ENCODE data around the gene PHLDA3.

The PHLDA3 gene

DNA sequence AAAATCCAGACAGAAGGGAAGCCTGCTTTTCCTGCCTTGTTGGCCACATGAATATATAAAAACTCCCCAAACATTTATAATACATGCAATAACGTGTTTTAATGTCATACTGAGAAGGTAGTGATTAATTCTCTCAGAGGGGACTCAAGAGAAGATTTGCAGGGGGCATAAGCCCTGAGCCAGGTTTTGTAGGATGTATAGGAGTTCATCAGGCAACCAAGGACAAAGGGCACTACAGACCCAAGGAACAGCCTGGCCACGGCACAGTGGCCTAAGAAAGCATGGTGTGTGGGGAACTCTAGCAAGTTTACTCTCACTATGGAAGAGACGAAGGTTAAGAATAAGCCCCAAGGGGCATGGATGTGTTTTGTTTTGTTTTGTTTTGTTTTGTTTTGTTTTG is 32.0 kb downstream of the PHLDA3 start:
- peaks cover 29 to 50% of the 10 kb centered on the region in 2 donors for H3K27me3 Mint-ChIP-seq
- H3K4me1 Mint-ChIP-seq (ENCODE audit: low read depth in 2 of 2), result peaks cover 0 to 4% of the 10 kb centered on the region in 2 donors
- H3K9me3 Mint-ChIP-seq, result no peaks in the 10 kb centered on the region
- H3K27ac Mint-ChIP-seq, result no peak overlapping the region
- peaks cover 10% of the 10 kb centered on the region for H3K36me3 Mint-ChIP-seq (ENCODE audit: insufficient read depth)
- H3K4me3 Mint-ChIP-seq, result no peak overlapping the region
- ATAC-seq (replicated peaks) (no peak), DNase-seq (no peak)

DNA sequence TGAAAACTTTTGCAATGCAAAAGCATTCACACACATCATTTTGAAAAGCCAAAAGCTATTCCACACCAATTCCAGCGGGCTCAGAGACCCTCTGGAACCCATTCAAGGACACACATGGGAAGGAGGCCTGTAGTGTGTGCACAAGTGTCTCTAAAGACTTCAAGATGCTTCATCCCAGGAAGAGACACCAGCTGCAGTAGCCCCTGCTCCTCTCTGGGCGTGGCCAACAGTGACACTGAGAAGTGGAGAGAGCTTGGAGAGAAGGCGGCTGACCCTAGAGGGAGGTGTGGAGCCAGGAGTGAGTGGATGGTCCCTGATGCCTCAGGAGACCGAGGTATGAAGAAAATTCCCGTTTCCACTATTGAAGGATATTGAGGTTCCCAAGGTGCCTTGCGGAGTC is 32.6 kb downstream of the PHLDA3 start:
- DNase-seq, result no peak
- Mint-ChIP-seq H3K4me1 (ENCODE audit: low read depth in 2 of 2) (peaks cover 0 to 4% of the 10 kb centered on the region in 2 donors), H3K27ac (no peak overlapping the region), H3K27me3 (peaks cover 29 to 46% of the 10 kb centered on the region in 2 donors), H3K9me3 (no peaks in the 10 kb centered on the region), H3K4me3 (no peak overlapping the region), H3K36me3 (ENCODE audit: insufficient read depth) (peaks cover 10% of the 10 kb centered on the region)
- ATAC-seq (replicated peaks), result no peak

DNA sequence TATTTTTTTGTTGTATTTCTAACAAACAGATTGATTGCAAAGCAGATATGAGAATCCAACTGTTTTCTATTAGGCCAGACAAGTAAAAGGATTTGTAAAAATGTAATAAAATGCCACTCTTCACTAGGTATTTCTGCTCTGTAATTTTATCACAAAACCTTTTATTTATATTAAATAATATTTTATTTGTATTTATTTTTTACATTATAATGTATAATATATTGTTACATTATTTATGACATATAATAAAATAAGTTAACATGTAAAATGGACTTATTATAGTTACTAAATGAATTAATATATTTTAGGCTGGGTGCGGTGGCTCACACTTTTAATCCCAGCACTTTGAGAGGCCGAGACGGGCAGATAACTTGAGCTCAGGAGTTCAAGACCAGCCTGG is 34.7 kb downstream of the PHLDA3 start:
- ATAC-seq (replicated peaks), result no peak
- peaks cover 10% of the 10 kb centered on the region for H3K36me3 Mint-ChIP-seq (ENCODE audit: insufficient read depth)
- H3K27ac Mint-ChIP-seq, result no peak overlapping the region
- peaks cover 0 to 4% of the 10 kb centered on the region in 2 donors for H3K4me1 Mint-ChIP-seq (ENCODE audit: low read depth in 2 of 2)
- DNase-seq, result no peak
- H3K27me3 Mint-ChIP-seq, result peaks cover 40 to 53% of the 10 kb centered on the region in 2 donors
- no peaks in the 10 kb centered on the region for H3K9me3 Mint-ChIP-seq
- no peak overlapping the region for H3K4me3 Mint-ChIP-seq

DNA sequence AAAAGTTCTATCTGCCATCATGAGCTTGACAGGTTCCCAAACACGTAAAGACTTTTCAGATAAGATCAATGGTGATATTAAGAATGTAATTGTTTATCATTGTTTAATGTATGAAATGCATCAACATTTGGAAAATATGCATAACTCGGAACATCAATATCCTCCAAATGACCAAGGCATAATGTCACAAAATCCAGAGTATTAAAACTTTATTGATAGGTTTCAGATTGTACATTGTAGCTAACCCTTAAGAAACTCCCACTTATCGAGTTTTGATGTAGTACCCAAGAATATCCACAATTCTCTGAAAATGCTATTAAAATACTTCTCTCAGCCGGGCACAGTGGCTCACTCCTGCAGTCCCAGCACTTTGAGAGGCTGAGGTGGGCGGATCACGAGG is 35.4 kb downstream of the PHLDA3 start:
- no peak for DNase-seq
- Mint-ChIP-seq H3K9me3 (no peaks in the 10 kb centered on the region), H3K4me1 (ENCODE audit: low read depth in 2 of 2) (peaks cover 0 to 4% of the 10 kb centered on the region in 2 donors), H3K27ac (no peak overlapping the region), H3K4me3 (no peak overlapping the region), H3K27me3 (peaks cover 44 to 57% of the 10 kb centered on the region in 2 donors), H3K36me3 (ENCODE audit: insufficient read depth) (peaks cover 10% of the 10 kb centered on the region)
- ATAC-seq (replicated peaks), result no peak

DNA sequence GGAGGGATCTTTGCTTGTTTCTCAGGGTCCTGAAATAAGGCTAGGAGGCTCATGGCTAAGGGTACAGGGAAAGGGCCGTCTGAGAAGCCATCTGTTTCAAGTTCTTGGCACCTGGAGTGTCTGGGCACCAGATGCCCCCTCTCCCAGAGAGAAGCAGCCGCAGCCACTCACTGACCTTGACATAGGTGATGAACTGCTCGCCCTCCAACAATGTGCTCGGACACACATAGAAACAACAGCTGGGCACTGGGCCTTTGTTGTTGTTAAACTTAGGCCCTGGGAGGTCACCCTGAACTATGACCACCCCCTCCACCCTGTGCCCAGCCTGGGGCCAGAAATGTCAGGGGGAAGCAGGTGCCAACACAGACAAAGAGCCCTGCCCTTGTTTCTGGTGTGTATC is 38.2 kb downstream of the PHLDA3 start:
- H3K9me3 Mint-ChIP-seq, result no peaks in the 10 kb centered on the region
- no peak overlapping the region for H3K4me3 Mint-ChIP-seq
- H3K36me3 Mint-ChIP-seq (ENCODE audit: insufficient read depth), result peaks cover 8% of the 10 kb centered on the region
- ATAC-seq (replicated peaks) (no peak), DNase-seq (no peak)
- peaks cover 25 to 37% of the 10 kb centered on the region in 2 donors for H3K27me3 Mint-ChIP-seq
- H3K4me1 Mint-ChIP-seq (ENCODE audit: low read depth in 2 of 2), result peaks cover 0 to 2% of the 10 kb centered on the region in 2 donors
- no peak overlapping the region for H3K27ac Mint-ChIP-seq

DNA sequence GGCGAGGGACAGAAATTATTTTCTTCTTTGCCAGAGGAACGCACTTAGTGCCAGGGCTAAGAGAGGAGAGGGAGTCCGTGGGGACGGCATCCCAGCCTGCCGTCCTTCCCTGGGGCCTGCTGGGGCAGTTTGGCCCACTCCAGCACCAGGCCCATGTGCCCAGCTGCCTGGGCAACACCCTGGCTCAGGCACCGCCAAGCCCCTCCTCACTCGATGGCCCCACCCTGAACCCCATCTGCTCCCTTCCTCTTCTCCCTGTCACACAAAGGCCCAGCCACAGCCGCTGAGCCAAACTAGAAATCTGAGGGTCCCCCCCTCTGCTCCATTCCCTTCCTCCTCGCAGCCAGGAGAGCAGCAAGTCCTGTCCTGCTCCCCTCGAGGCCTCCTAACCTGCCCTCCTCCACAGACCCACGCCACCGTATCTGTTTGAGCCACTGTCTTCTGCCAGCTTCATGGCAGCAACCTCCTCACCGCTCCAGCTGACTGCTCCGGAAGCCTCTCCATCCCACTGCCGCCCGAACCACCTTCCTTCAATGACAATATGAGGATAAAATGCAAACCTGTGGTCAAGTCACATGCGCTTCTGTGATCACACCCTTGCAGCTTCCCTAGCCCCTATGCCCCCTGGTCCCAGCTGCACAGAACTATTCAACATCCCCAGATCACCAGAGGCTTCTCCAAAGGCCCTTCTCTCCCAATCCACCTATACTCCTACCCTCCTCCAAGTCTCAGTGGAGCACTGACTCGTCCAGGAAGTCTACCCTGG is 39.1 kb downstream of the PHLDA3 start:
- no peak overlapping the region for H3K4me3 Mint-ChIP-seq
- H3K9me3 Mint-ChIP-seq, result no peaks in the 10 kb centered on the region
- peaks cover 25 to 37% of the 10 kb centered on the region in 2 donors for H3K27me3 Mint-ChIP-seq
- DNase-seq (no peak), ATAC-seq (replicated peaks) (no peak)
- H3K4me1 Mint-ChIP-seq (ENCODE audit: low read depth in 2 of 2), result peaks cover 0 to 1% of the 10 kb centered on the region in 2 donors
- peaks cover under 1% of the 10 kb centered on the region for H3K36me3 Mint-ChIP-seq (ENCODE audit: insufficient read depth)
- H3K27ac Mint-ChIP-seq, result no peak overlapping the region

DNA sequence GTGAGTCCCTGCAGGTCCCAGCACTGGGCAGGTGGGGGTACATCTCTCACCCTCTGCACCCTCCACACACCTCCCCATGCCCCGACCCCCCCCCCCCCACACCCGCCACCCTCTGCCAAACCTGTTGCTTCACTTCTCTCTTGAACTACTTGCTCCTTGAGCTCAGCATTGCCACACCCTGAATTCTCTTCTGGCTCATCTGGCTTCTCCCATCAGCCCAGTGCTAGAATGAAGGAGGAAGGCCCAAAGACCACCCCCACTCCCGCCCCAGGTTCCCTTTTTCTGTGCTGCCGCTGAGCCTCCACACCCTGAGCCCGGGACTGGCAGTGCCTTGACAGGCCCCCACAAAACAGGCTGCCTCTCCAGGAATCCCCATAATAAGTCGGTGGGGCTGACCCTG is 41.0 kb downstream of the PHLDA3 start:
- Mint-ChIP-seq H3K27ac (no peak overlapping the region), H3K36me3 (ENCODE audit: insufficient read depth) (no peaks in the 10 kb centered on the region), H3K9me3 (no peaks in the 10 kb centered on the region), H3K4me1 (ENCODE audit: low read depth in 2 of 2) (peaks cover 0 to 1% of the 10 kb centered on the region in 2 donors), H3K27me3 (peaks cover 25 to 37% of the 10 kb centered on the region in 2 donors), H3K4me3 (no peak overlapping the region)
- no peak for DNase-seq
- ATAC-seq (replicated peaks), result no peak

DNA sequence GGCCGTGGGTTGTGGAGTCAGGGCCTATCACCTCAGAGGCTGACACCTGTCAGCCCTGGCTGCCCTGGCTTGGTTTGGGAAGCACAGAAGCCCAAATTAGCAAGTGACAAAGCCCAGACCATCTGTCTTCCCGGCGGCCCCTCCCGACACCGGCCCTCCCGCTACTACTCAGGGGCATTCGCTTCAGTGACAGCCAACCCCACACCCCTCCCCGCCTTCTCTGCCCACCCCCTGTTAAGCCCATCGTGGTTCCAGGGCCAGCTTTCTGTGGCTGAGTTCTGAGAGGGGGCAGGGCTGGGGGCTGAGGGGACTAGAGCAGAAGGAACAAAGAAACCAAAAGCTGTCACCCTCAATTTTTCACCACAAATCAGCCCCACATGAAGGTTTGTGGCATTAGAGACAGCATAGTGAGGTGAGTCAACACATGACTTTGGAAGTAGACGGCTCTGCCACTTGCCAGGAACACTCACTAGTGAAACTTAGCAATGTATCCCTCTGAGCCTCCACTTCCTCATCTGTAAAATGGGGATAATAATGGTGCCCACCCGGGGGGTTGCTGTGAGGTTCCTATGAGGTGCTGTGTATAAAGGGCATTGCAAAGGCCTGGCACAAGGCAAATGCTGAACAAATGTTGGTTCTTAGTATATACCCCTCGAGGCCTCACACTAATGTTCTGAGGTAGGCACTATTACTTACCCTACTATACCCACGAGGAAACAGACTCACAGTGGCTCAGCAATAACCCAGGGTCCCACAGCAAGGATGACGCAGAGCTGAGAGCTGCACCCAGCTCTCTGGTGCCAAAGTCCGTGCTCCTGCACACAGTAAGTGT is 42.3 kb downstream of the PHLDA3 start:
- H3K4me1 Mint-ChIP-seq (ENCODE audit: low read depth in 2 of 2), result peaks cover 0 to 1% of the 10 kb centered on the region in 2 donors
- H3K27ac Mint-ChIP-seq, result no peak overlapping the region
- peaks cover 25 to 42% of the 10 kb centered on the region in 2 donors for H3K27me3 Mint-ChIP-seq
- ATAC-seq (replicated peaks) (peak; percentile 36), DNase-seq (no peak)
- H3K4me3 Mint-ChIP-seq, result no peak overlapping the region
- H3K36me3 Mint-ChIP-seq (ENCODE audit: insufficient read depth), result no peaks in the 10 kb centered on the region
- no peaks in the 10 kb centered on the region for H3K9me3 Mint-ChIP-seq

DNA sequence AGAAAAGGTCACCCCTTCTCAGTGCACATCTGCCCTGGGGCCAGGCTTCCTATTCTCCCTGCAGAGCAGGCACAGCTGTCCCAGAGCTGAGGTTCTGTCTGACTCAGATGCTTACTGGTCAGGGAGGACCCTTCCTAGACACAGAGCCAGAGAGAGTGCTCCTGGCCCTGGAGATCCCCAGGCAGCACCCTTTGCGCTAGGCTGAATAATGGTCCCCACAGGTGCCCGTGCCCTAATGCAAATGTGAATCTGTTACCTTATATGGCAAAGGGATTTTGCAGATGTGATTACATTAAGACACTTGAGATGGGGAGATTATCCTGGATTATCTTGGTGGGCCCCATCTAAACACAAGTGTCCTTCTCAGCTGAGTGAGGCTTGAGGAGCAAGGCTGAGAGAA is 44.8 kb downstream of the PHLDA3 start:
- ATAC-seq (replicated peaks), result no peak
- Mint-ChIP-seq H3K27ac (no peak overlapping the region), H3K9me3 (no peaks in the 10 kb centered on the region), H3K27me3 (peaks cover 5 to 38% of the 10 kb centered on the region in 2 donors), H3K36me3 (ENCODE audit: insufficient read depth) (no peaks in the 10 kb centered on the region), H3K4me3 (no peak overlapping the region), H3K4me1 (ENCODE audit: low read depth in 2 of 2) (peaks cover 0 to 1% of the 10 kb centered on the region in 2 donors)
- no peak for DNase-seq

DNA sequence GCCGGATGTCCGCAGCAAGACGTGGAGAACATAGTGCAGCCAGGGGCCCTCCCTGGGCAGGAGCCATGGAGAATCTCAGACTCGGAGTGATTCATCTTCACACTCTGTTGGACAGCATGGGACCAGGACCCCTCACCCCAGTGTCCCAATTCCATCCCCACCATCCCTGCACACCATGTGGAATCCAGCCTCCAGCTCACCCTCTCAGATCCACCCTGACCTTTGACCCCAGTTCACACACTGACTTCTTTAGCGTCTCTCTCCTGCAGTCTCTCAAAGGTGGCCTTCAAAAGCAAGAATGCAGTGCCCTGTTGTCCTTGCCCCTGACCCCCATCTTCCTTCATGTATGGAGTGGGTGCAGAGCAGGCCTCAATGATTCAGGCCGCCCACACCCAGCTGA is 45.3 kb downstream of the PHLDA3 start:
- Mint-ChIP-seq H3K4me3 (no peak overlapping the region), H3K4me1 (ENCODE audit: low read depth in 2 of 2) (peaks cover 0 to 1% of the 10 kb centered on the region in 2 donors), H3K27me3 (peaks cover under 1 to 38% of the 10 kb centered on the region in 2 donors), H3K9me3 (no peaks in the 10 kb centered on the region), H3K27ac (no peak overlapping the region), H3K36me3 (ENCODE audit: insufficient read depth) (no peaks in the 10 kb centered on the region)
- DNase-seq, result no peak
- no peak for ATAC-seq (replicated peaks)

DNA sequence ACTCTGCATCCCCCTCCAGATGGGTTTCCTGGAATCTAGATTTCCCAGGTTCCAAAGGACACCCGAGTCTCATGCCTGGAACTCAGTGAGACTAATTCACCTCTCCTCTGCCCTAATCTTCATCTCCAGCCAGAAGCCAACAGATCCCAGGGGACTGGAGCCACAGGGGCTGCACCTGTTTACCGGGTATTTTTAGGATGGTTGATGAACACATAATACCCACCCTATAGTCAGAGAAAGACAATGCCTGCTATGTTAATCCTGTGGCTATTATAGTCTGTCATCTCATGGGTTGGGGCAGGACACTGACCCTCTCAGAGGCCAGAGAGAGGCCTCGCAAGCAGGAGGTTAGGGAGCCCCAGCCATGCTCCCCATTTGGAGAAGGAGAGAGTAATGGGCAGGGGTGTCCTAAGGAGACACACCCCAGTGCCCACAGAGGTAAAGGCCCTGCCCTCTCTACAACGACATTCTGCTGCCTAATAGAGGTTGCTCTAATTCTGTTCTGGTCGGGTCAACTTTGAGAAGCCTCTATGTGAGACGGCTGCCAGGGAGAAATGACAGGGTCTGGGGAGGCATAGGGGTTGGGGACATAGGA is 46.5 kb downstream of the PHLDA3 start:
- Mint-ChIP-seq H3K9me3 (no peaks in the 10 kb centered on the region), H3K4me3 (no peak overlapping the region), H3K27me3 (peaks cover 7 to 40% of the 10 kb centered on the region in 2 donors), H3K27ac (no peak overlapping the region), H3K4me1 (ENCODE audit: low read depth in 2 of 2) (peaks cover 0 to 1% of the 10 kb centered on the region in 2 donors), H3K36me3 (ENCODE audit: insufficient read depth) (no peaks in the 10 kb centered on the region)
- ATAC-seq (replicated peaks) (no peak), DNase-seq (no peak)

DNA sequence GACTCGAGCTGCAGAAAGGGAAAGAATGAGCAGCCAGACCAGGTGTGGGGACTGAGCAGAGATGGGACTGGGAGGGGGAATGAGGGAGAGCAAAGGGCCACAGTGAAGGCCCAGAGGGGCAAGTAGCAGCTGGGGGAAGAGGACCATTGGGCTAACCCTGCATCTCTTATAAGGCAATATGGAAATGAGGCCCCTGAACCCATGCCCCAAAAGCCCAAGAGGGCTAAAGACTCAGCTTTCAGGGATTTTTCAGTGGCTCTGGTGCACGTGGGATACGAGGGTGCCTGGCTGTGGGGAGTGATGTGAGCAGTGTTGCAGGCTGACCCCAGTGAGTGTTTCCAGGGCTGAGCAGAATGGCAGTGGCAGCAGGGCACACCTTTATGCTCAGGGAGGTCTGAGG is 47.0 kb downstream of the PHLDA3 start:
- Mint-ChIP-seq H3K27ac (no peak overlapping the region), H3K36me3 (ENCODE audit: insufficient read depth) (no peaks in the 10 kb centered on the region), H3K9me3 (no peaks in the 10 kb centered on the region), H3K27me3 (peaks cover 12 to 45% of the 10 kb centered on the region in 2 donors), H3K4me1 (ENCODE audit: low read depth in 2 of 2) (peaks cover 0 to 1% of the 10 kb centered on the region in 2 donors), H3K4me3 (no peak overlapping the region)
- ATAC-seq (replicated peaks) (no peak), DNase-seq (no peak)

DNA sequence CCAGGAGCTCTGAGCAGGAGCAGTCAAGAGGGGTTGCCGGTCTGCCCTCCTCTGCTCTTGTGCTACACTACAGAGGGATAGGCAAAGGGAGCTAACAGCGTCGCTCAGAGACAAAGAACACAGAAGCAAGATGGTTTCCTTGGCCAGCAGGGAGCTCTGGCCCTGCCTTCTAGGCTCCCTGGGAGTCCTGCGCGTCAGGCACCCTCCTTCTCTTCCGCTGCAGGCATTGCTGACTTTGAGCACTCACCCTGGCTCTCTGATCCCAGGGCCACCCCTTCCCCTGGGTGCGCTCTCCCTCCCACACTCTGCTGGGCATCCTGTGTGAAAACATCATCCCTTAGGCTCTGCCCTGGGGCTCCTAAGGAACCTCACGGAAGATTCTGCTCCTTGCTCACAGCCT is 47.9 kb downstream of the PHLDA3 start:
- ATAC-seq (replicated peaks), result no peak
- DNase-seq, result no peak
- Mint-ChIP-seq H3K9me3 (no peaks in the 10 kb centered on the region), H3K27ac (no peak overlapping the region), H3K4me1 (ENCODE audit: low read depth in 2 of 2) (peaks cover 0 to under 1% of the 10 kb centered on the region in 2 donors), H3K27me3 (peaks cover 21 to 55% of the 10 kb centered on the region in 2 donors), H3K4me3 (no peak overlapping the region), H3K36me3 (ENCODE audit: insufficient read depth) (no peaks in the 10 kb centered on the region)
